ENCODE measurements around the gene AKR1C2.
"Not testable (repeated sequence)": the region's sequence is repeated elsewhere in the genome, so short reads cannot be mapped to it uniquely, and the experiment has no call there.

AKR1C2 gene

DNA sequence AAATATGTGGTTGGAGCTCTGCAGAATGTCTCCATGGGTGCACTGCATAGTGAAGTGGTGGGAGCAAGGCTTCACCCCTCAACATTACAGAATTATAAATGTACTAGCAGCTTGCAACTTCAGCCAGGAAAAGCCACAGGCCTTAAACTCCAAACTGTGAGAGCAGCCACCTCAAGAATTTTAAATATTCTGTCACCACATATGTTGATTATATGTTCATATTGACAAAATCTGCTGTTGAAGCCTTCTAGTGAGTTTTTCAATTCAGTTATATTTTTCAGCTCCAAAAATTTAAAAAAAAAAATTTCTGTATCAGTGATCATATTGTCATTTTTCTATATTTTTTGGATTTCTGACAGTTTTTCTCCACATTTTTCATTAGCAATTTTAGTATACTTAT is 30.9 kb upstream of the AKR1C2 start:
- no peak for FAIRE-seq
- no peak for TF ChIP-seq CTCF (IDR thresholded peaks at IDR 0.05; ENCODE audit: insufficient read depth, missing control alignments)
- DNase-seq (ENCODE audit: insufficient read length, low spot score), result no peak

DNA sequence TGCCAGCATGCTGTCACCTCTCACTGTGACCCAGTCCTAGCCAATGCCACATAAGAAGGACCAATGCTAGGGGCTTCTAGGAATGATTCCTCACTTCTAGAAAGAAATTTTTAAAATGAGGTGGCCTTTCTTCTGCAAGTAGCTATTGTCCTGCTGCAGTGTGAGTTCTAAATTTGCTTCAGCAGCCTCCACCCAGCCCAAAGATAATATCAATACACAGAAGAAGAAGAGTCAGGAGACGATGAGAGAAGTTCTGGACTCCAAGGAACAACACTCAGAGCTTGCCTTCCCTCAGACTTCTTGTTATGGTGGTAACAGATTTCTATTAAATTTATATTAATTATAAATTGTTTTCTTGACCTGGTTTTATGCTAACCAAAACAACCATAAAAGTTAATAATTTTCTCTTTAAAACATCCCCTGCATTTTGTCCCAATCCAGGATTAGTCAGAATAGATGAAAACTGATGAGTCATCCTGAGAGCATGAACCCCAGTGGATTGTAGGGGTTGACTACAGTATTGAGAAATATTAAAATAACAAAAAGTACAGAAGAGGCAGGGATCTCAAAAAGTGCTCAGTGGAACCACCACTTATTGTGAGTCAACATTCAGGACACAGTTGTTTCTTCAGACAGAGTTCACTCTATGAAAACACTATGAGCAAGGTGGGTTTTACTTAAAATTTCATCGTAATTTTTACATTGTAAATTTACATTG is 29.6 kb upstream of the AKR1C2 start:
- DNase-seq (ENCODE audit: insufficient read length, low spot score) (no peak), FAIRE-seq (no peak)
- no peak for TF ChIP-seq CTCF (IDR thresholded peaks at IDR 0.05; ENCODE audit: insufficient read depth, missing control alignments)

GRCh38 chr10:5032444-5032843 is 28.8 kb upstream of the AKR1C2 start:
- DNase-seq (ENCODE audit: insufficient read length, low spot score); FAIRE-seq: not testable (repeated sequence)

- not testable (repeated sequence) for FAIRE-seq
Observed at GRCh38 chr10:5031588-5031987, 27.9 kb upstream of the AKR1C2 start.

DNA sequence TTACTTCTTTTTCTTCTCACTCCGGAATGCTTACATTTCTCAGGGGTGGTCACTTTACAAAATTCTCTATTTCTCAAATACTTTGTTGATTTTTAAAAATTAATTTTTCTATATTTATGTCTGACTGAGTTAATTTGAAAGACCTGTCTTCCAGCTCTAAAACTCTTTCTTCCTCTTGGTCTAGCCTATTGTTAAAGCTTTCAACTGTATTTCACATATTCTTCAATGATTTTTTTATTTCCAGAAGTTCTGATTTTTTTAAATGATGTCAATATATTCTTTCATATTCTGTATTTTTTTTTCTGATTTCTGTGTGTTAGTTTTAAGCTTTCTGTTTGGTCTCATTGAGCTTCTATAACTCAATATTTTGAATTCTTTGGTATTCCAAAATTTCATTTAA is 27.3 kb upstream of the AKR1C2 start:
- no peak for TF ChIP-seq CTCF (IDR thresholded peaks at IDR 0.05; ENCODE audit: insufficient read depth, missing control alignments)
- DNase-seq (ENCODE audit: insufficient read length, low spot score), result no peak
- FAIRE-seq, result no peak

More at GRCh38 chr10:5031588-5031987, 27.9 kb upstream of the AKR1C2 start:
- not testable (repeated sequence) for DNase-seq (ENCODE audit: insufficient read length, low spot score)

DNA sequence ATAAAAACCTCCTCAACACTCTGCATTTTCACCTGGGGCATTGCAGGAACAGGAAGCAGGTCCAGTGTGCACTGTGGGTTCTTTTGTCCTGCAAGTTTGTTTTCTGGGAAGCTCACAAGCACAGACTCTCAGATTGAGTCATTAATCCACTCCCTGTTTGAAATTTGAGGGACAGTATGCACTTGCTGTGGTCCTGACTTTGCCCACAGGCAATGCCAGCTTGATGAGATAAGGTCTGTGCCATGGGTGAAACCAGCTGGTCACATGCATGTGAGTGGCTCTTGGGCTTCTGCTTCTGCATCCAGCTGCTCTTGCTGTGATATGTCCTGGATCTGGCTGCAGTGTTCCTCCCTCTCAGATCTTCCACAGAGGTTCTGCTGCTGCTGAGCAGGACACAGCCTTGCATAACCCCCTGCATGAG is 21.8 kb upstream of the AKR1C2 start:
- FAIRE-seq; DNase-seq (ENCODE audit: insufficient read length, low spot score): not testable (repeated sequence)

- DNase-seq (ENCODE audit: insufficient read length, low spot score), result no peak
- no peak for FAIRE-seq
- no peak for TF ChIP-seq CTCF (IDR thresholded peaks at IDR 0.05; ENCODE audit: insufficient read depth, missing control alignments)
Observed at GRCh38 chr10:5023177-5023805, 19.6 kb upstream of the AKR1C2 start.

- FAIRE-seq; DNase-seq (ENCODE audit: insufficient read length, low spot score): not testable (repeated sequence)
Observed at GRCh38 chr10:5021624-5022290, 18.1 kb upstream of the AKR1C2 start.

- DNase-seq (ENCODE audit: insufficient read length, low spot score); FAIRE-seq: not testable (repeated sequence)
Observed at GRCh38 chr10:5019770-5020612, 16.3 kb upstream of the AKR1C2 start.

- DNase-seq (ENCODE audit: insufficient read length, low spot score); FAIRE-seq: not testable (repeated sequence)
Observed at GRCh38 chr10:5018671-5019277, 15.1 kb upstream of the AKR1C2 start.

Measured in D721Med (cell line).